HG03159 (cell line): ENCODE measurements around the gene SPN.
"Not testable (repeated sequence)": the region's sequence is repeated elsewhere in the genome, so short reads cannot be mapped to it uniquely, and the experiment has no call there.

ENCODE experiments used
- ATAC-seq: cut with Tn5 transposase; IDR thresholded peaks from one replicate; pipeline ENCODE4 v1.9.1; 2021; ENCODE audit warnings: mild to moderate bottlenecking, moderate library complexity; ENCODE audit not compliant: unreplicated experiment

Gene SPN

DNA sequence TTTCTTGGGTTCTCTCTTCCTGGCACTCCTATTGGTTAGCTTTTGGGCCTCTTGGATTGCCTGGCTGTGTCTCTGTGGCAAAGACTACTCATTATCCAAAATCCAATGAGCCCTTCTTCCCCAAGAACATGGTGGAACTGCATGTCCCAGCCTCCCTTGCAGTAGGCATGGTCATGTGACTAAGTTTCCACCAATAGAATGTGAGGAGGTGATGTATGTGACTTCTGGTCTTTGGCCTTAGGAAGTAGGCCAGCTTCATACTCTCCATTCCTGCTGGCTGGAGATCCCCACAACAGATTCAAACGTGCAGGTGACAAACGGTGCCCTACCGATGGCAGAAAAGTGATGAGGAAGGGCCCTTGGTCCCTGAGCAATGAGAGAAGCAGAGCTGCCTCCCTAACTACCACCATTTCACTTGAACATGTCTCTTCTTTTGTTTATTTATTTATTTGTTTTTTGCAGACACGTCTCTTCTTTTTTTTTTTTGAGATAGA is 17.3 kb upstream of the SPN start:
- ATAC-seq: peak; percentile 51

DNA sequence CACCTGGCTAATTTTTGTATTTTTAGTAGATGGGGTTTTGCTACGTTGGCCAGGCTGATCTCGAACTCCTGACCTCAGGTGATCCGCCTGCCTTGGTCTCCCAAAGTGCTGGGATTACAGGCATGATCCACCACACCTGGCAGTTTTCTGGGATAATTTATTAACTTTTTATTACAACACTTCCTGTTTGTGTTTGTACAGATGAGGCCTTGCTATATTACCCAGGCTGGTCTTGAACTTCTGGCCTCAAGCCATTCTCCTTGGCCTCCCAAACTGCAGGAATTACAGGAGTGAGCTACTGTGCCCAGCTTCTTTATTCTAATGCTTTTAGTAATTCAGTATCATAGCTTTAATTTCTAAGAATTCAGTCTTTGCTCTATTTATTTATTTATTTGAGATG is 16.1 kb upstream of the SPN start:
- no peak for ATAC-seq

DNA sequence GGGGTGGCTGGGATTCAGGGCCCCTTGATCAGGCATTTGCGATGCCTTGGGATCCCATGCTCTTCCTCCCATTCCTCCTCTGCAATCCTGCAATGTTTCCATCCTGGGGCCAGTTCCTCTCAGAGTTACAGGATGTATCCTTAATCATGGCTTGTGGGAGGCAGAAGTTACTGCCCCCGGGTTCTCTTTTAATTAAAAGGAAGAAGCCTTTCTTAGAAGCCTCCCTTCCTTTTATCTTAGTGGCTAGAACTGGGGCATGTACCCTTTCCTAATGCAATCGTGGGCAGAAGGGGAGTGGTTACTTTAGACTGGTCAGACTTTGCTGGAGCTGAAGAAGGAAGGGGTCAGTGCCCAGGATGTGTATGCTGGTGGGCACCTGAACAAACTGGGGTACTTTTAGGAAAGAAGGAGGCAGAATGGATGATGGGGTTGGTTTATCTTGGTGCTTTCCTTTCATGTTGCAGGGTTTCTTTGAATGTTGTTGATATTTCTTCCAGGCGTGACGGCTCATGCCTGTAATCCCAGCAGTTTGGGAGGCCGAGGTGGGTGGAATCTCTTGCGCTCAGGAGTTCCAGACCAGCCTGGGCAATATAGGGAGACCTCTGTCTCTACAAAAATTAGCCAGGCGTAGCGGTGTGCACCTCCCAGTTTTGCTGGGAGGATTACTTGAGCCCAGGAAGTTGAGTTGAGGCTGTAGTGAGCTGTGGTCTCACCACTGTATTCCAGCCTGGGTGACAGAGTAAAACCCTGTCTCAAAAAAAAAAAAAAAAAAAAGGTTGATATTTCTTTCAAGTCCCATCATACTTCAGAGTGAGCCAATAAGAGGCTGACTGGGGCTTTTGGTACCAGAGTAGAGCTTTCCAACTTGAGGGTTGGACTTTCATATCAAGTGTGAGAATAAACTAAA is 13.2 kb upstream of the SPN start:
- no peak for ATAC-seq

DNA sequence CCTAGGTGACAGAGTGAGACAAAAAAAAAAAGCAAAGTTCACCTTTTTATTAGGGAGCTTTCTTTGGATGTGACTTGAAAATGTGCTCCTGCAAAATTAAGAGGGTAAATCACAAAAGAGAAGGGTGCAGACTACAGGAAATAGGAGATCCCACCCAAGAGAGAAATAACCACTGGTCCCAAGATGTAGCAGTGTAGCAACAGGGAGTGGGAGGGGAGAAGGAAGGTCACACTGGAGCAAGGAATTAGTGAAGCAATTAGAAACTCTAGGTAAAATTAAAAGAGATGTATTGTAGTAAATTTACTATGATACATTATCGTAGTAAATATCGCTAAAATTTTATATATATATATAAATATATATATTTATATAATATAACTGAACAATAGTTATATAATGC is 12.3 kb upstream of the SPN start:
- ATAC-seq: no peak

DNA sequence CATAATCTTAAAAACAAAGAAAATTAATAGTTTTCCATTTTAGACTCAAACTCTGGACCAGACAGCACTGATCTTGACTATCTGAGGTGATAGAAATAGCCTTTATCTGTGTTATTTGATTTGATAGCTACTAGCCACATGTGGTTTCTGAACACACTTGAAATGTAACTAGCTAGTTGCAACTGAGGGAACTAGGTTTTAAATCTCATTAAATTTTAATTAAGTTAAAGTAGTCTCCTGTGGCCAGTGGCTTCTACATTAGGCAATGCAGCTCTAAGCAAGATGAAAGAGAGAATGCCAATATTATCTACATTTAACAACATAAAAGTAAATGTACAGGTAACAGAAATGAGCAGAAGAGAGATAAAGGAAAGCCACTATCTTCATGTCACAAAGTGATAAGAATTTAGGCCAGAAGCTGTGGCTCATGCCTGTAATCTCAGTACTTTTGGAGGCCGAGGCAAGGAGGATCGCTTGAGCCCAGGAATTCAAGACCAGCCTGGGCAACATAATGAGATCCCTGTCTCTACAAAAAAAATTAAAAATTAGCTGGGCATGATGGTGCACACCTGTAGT is 11.2 kb upstream of the SPN start:
- no peak for ATAC-seq

DNA sequence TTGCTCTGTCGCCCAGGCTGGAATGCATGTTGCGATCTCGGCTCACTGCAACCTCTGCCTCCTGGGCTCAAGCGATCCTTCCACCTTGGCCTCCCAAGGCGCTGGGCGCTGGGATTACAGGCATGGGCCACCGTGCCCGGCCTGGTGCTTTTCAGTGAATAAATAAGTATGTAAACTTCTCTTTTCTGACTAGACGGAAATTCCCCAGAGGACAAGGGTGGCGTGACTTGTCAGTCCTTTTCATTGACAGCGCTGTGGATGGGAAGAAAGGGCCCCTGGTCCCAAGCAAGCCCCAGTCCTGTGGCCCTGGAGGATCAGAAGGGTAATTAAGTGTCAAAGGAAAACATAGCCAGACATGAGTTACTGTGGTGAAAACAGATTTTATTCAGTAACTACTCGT is 9.6 kb upstream of the SPN start:
- ATAC-seq: no peak

DNA sequence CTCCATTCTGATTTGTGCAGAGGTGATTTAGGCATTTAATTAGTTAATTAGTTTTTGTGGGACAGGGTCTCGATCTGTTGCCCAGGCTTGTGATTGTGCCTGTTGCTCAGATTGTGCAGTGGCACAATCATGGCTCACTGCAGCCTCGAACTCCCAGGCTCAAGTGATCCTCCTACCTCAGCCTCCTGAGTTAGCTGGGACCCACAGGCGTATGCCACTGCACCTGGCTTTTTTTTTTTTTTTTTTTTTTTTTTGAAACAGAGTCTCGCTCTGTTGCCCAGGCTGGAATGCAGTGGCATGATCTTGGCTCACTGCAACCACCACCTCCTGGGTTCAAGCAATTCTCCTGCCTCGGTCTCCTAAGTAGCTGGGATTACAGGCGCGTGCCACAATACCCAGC is 9.2 kb upstream of the SPN start:
- not testable (repeated sequence) for ATAC-seq

DNA sequence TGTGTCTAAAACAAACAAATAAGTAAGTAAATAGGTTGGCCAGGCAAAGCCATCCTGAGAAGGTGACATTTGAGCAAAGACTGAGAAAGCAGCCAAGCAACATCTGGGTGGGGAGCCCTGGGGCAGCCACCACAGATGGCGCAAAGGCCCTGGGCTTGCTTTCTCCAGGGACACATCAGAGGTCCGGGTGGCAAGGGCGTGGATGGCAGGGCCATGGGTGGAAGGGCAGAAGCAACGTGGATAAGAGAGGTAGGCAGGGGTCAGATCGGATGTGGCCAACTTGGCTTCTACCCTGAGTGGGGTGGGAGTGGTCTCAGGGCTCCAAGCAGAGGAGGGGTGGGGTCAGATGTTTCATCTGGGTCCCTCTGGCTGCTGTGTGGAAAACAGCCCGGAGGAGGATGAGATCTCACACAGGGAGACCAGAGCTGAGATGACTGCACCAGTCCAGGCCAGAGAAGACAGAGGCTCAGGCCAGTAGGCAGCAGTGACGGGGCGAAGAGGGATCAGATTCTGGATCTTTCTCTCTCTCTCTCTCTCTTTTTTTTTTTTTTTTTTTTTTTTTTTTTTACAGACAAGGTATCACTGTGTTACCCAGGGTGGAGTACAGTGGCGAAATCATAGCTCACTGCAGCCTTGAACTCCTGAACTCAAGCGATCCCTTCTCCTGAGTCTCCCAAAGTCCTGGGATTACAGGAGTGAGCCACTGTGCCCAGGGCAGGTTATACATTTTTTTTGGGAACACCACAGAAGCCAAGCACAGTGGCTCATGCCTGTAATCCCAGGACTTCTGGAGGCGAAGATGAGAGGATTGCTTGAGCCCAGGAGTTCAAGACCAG is 6.1 kb upstream of the SPN start:
- no peak for ATAC-seq

DNA sequence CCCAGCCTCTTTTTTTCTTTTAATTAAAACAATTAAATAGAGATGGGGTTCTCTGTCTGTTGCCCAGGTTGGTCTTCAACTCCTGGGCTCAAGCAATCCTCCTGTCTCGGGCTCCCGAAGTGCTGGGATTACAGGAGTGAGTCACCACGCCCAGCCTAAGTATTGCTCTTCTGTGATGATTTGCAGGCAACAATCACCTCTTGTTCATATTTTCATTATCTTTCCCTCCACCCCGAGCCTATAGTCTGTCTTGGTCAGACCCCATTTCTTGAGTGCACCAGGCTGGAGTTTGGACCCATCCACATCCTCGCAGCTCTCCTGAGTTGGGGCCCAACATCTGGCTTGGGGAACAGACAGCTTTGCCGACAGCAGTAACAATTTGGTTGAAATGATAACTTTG is 4.3 kb upstream of the SPN start:
- no peak for ATAC-seq

DNA sequence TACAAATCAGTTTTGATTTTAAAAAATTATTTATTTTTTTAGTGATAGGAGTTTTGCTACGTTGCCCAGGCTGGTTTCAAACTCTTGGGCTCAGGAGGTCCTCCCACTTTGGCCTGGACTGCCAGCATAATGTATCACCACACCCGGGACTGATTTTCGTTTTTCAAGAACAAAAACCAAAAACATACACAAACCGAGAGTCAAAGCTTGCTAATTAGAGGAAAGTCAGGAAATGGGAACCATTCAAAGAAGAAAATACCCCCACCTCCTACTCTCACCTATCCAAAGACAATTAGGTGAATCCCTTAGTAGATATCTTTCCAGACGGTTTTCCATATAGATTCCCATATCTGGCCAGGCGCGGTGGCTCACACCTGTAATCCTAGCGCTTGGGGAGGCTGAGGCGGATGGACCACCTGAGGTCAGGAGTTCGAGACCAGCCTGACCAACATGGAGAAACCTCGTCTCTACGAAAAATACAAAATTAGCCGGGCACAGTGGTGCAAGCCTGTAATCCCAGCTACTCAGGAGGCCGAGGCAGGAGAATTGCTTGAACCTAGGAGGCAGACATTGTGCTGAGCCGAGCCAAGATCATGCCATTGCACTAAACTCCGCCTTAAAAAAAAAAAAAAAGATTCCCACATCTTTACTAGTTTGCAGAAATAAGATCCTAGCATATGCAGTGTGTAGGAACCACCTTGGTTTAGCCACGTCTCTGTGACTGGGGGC is 883 bp upstream of the SPN start:
- no peak for ATAC-seq

DNA sequence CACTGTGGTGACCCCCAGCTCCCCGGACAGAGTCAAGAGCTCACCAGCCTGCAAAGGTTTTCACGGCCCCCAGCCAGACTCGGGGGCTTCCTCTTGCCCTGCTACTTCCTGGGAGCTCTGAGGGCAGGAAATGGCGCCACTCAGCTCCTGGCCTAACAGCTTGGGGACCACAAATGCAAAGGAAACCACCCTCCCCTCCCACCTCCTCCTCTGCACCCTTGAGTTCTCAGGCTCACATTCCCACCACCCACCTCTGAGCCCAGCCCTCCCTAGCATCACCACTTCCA is 375 bp upstream of the SPN start:
- ATAC-seq: no peak

DNA sequence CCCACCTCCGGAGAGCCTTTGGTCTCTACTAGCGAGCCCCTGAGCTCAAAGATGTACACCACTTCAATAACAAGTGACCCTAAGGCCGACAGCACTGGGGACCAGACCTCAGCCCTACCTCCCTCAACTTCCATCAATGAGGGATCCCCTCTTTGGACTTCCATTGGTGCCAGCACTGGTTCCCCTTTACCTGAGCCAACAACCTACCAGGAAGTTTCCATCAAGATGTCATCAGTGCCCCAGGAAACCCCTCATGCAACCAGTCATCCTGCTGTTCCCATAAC is 702 bp downstream of the SPN start:
- no peak for ATAC-seq

DNA sequence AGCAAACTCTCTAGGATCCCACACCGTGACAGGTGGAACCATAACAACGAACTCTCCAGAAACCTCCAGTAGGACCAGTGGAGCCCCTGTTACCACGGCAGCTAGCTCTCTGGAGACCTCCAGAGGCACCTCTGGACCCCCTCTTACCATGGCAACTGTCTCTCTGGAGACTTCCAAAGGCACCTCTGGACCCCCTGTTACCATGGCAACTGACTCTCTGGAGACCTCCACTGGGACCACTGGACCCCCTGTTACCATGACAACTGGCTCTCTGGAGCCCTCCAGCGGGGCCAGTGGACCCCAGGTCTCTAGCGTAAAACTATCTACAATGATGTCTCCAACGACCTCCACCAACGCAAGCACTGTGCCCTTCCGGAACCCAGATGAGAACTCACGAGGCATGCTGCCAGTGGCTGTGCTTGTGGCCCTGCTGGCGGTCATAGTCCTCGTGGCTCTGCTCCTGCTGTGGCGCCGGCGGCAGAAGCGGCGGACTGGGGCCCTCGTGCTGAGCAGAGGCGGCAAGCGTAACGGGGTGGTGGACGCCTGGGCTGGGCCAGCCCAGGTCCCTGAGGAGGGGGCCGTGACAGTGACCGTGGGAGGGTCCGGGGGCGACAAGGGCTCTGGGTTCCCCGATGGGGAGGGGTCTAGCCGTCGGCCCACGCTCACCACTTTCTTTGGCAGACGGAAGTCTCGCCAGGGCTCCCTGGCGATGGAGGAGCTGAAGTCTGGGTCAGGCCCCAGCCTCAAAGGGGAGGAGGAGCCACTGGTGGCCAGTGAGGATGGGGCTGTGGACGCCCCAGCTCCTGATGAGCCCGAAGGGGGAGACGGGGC is 1.3 kb downstream of the SPN start:
- no peak for ATAC-seq

DNA sequence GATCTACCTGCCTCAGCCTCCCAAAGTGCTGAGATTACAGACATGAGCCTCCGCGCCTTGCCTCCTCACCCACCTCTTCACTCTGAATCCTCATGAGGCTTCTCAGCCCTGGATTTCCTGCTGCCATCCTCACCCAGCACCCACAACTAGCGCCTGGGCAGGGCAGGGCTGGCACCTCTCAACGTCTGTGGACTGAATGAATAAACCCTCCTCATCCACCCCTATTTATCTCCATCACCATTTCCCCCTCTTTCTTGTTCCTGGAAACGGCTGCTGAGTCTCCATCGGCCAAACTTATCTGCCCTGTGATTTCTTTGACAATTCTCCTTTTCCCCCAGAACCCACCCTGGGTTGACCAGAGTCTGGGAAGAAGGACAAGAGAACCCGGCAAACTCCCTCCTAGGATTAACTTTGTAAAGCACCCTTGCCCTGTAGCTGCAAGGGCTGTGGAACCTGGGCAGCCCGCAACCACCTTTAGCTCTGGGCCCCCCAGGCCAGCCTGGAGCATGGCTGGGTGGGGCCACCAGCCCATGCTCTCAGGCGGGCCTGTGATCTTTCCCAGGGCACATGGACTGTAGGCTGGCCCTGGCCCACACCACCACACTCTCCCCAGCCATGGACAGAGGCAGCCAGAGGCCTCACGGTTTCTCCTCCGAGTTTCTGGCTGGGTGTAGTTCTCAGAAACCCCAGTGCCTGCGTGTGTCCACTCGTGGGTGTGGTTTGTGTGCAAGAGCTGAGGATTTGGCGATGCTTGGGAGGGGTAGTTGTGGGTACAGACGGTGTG is 2.4 kb downstream of the SPN start:
- no peak for ATAC-seq

DNA sequence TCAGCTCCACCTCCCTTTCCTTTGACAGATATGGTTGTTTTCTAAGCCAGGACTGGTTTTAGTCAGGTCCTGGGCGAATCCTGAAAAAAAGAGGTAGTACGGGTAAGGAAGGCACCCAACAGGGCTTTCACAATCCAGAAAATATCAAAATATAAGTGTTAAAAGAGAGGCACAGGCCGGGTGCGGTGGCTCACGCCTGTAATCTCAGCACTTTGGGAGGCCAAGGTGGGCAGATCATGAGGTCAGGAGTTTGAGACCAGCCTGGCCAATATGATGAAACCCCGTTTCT is 4.2 kb downstream of the SPN start:
- ATAC-seq: not testable (repeated sequence)

DNA sequence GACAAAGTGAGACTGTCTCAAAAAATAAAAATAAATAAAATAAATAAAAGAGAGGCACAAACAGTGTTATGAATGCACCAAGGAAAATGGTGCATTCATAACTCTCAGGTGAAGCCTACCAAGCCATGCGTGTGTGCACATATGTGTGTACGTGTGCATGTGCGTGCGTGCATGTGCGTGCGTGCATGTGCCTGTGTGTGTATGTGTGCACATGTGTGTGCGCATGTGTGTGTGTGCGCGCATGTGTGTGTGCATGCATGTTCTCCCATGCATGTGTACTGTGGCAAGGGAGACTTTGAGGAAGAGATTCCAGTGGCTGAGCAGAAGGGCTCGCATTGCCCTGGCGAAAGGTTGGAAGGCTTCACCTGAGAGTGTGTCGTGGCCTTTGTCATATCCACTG is 4.7 kb downstream of the SPN start:
- ATAC-seq: no peak

DNA sequence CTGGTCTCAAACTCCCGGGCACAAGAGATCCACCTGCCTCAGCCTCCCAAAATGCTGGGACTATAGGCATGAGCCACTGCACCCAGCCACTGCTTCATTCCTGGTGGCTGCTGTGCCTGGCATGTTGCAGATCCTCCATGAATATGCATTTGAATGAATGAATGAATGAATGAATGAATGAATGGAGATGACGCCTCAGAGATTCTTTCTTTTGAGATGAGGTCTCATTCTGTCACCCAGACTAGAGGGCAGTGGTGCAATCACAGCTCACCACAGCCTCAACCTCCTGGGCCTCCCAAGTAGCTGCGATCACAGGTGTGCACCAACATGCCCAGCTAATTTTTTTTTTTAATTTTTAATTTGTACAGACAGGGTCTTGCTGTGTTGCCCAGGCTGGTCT is 5.2 kb downstream of the SPN start:
- ATAC-seq: no peak

DNA sequence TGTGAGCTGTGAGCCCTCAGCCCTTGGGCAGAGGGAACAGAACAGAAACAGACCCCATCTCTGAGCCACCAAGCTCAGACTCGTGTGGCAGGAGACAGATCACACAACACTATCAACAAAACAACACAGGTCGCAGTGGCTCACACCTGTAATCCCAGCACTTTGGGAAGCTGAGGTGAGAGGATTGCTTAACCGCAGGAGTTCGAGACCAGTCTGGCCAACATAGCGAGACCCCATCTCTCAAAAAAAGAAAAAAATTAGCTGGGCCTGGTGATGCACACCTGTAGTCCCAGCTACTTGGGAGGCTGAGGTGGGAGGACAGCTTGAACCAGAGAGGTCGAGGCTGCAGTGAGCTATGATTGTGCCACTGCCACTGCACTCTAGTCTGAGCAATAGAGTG is 10.5 kb downstream of the SPN start:
- no peak for ATAC-seq

DNA sequence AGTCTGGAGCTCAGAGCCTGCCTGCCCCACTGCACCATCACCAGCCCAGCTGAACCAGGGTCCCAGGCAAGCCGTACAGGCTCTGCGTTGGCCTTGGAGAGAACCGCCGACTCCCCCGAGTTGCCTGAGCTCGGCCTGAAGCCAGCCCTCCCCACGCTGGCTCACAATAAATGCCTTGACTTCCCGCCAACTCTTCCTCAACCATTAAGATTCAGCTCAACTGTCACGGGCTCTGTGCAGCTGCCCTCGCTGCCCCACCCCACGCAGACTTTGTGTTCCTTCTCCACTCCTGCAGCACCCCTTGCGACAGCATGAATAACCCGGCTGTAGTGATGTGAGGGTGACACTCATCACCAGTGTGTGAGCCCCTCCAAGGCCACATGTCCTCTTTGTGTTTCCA is 11.1 kb downstream of the SPN start:
- ATAC-seq: no peak
